Anterior cingulate cortex (tissue), 58 donors: Measurements from ENCODE around the gene TXNDC15.

ENCODE experiments used
- DNase-seq, 58 donors: peaks; one replicate each; lab custom pipeline; 2025; lab: John Stamatoyannopoulos, UW

TXNDC15 gene

GRCh38 chr5:134913254-134913653, 39.1 kb downstream of the TXNDC15 start:
- no peak for DNase-seq

- DNase-seq = no peak
These were observed 39.6 kb downstream of the TXNDC15 start for GRCh38 chr5:134913795-134914194.

- DNase-seq = no peak
These were observed 43.1 kb downstream of the TXNDC15 start for GRCh38 chr5:134917070-134917815.

- no peak for DNase-seq
These were observed 44.7 kb downstream of the TXNDC15 start for GRCh38 chr5:134918861-134919260.

GRCh38 chr5:134920848-134921575, 46.8 kb downstream of the TXNDC15 start:
- no peak for DNase-seq

- DNase-seq = no peak
These were observed 58.3 kb downstream of the TXNDC15 start for GRCh38 chr5:134932508-134932907.

- no peak for DNase-seq
These were observed 60.0 kb downstream of the TXNDC15 start for GRCh38 chr5:134934202-134934601.

GRCh38 chr5:134935711-134936602, 61.8 kb downstream of the TXNDC15 start:
- no peak for DNase-seq

GRCh38 chr5:134937526-134937925, 63.4 kb downstream of the TXNDC15 start:
- no peak for DNase-seq

- no peak for DNase-seq
These were observed 63.9 kb downstream of the TXNDC15 start for GRCh38 chr5:134938030-134938429.

- DNase-seq = no peak
These were observed 65.3 kb downstream of the TXNDC15 start for GRCh38 chr5:134939500-134939899.

GRCh38 chr5:134943547-134943946, 69.4 kb downstream of the TXNDC15 start:
- no peak for DNase-seq

- DNase-seq = no peak
These were observed 70.5 kb downstream of the TXNDC15 start for GRCh38 chr5:134944630-134945029.

GRCh38 chr5:134945041-134945440, 70.9 kb downstream of the TXNDC15 start:
- DNase-seq = peak in 2 of 58 donors; percentile 8 to 12

- no peak for DNase-seq
These were observed 74.7 kb downstream of the TXNDC15 start for GRCh38 chr5:134948911-134949310.

- DNase-seq = no peak
These were observed 75.1 kb downstream of the TXNDC15 start for GRCh38 chr5:134949316-134949715.
